Chondrocyte (in vitro differentiated cells): Measurements from ENCODE around the gene SNTG2. TPM values are rescaled to one million over a fixed set of nuclear protein-coding genes. Genes with fewer than 3 reads are reported as not detected.

Source experiments
- DNase-seq: peaks from one replicate; pipeline ENCODE4 v3.0.0; 2021; ENCODE audit warnings: mixed read lengths, low spot score
- H3K27ac Mint-ChIP-seq: one replicate; pipeline ENCODE4 v1.8.0; 2021; ENCODE audit warnings: mild to moderate bottlenecking, moderate library complexity, mixed read lengths; ENCODE audit not compliant: unreplicated experiment
- H3K27me3 Mint-ChIP-seq: 2 replicates; pipeline ENCODE4 v1.8.0; 2021; ENCODE audit warnings: low read depth, mixed read lengths
- H3K36me3 Mint-ChIP-seq: 2 replicates; pipeline ENCODE4 v1.8.0; 2021; ENCODE audit warnings: low read depth, mixed read lengths
- H3K4me1 Mint-ChIP-seq: 2 replicates; pipeline ENCODE4 v1.8.0; 2021; ENCODE audit warnings: low read depth, mild to moderate bottlenecking, mixed read lengths
- H3K4me3 Mint-ChIP-seq: one replicate; pipeline ENCODE4 v1.8.0; 2021; ENCODE audit warnings: mild to moderate bottlenecking, moderate library complexity, mixed read lengths; ENCODE audit not compliant: unreplicated experiment
- H3K9me3 Mint-ChIP-seq: 2 replicates; pipeline ENCODE4 v1.8.0; 2021; ENCODE audit warnings: low read depth, mixed read lengths
- total RNA-seq: library from RNA; stranded (reverse); gene quantifications from 3 replicates; pipeline ENCODE4 v1.2.1, GENCODE V29; 2021
- TF ChIP-seq, protein P1 (sequence below): fragments of 200-600 bp; sonication (generic); IDR thresholded peaks from 2 replicates; pipeline ENCODE4 v1.5.0; 2021; ENCODE audit warnings: antibody characterized with exemption, mild to moderate bottlenecking, moderate library complexity

Gene SNTG2
- total RNA-seq, 1 donor from 2014 or later = not detected

- TF ChIP-seq, protein P1, sequence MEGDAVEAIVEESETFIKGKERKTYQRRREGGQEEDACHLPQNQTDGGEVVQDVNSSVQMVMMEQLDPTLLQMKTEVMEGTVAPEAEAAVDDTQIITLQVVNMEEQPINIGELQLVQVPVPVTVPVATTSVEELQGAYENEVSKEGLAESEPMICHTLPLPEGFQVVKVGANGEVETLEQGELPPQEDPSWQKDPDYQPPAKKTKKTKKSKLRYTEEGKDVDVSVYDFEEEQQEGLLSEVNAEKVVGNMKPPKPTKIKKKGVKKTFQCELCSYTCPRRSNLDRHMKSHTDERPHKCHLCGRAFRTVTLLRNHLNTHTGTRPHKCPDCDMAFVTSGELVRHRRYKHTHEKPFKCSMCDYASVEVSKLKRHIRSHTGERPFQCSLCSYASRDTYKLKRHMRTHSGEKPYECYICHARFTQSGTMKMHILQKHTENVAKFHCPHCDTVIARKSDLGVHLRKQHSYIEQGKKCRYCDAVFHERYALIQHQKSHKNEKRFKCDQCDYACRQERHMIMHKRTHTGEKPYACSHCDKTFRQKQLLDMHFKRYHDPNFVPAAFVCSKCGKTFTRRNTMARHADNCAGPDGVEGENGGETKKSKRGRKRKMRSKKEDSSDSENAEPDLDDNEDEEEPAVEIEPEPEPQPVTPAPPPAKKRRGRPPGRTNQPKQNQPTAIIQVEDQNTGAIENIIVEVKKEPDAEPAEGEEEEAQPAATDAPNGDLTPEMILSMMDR = no peak
- no peak overlapping the region for H3K4me3 Mint-ChIP-seq
- H3K9me3 Mint-ChIP-seq = no peaks in the 10 kb centered on the region
- H3K4me1 Mint-ChIP-seq = peaks cover 7% of the 10 kb centered on the region
- DNase-seq = no peak
- no peaks in the 10 kb centered on the region for H3K36me3 Mint-ChIP-seq
- no peak overlapping the region for H3K27ac Mint-ChIP-seq
- peaks cover 7% of the 10 kb centered on the region for H3K27me3 Mint-ChIP-seq
These were observed 61.3 kb downstream of the SNTG2 start for GRCh38 chr2:1011985-1012384.

DNA sequence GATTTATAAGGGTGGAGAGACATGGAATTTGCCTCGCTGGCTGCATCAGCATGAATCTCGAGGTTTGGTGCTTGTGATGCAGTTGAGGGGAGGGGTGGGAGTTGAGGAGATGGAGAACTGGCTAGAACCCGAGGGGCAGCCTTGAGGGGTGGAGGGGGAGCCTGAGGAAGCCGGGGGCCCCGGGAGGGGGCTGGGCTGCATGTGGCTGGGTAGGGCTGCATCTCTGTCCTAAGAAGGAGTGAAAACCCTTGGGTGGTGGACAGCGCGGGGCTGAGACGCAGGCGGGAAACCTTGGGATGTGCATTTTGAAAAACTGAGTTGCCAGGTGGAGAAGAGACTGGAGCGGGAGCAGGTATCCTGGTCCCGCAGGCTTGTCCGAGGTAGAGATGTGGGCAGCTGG is 64.2 kb downstream of the SNTG2 start:
- TF ChIP-seq, protein P1 = no peak
- H3K27me3 Mint-ChIP-seq = peaks cover 5% of the 10 kb centered on the region
- H3K36me3 Mint-ChIP-seq = no peaks in the 10 kb centered on the region
- H3K9me3 Mint-ChIP-seq = no peaks in the 10 kb centered on the region
- H3K4me1 Mint-ChIP-seq = peaks cover 7% of the 10 kb centered on the region
- no peak overlapping the region for H3K4me3 Mint-ChIP-seq
- no peak for DNase-seq
- no peak overlapping the region for H3K27ac Mint-ChIP-seq

DNA sequence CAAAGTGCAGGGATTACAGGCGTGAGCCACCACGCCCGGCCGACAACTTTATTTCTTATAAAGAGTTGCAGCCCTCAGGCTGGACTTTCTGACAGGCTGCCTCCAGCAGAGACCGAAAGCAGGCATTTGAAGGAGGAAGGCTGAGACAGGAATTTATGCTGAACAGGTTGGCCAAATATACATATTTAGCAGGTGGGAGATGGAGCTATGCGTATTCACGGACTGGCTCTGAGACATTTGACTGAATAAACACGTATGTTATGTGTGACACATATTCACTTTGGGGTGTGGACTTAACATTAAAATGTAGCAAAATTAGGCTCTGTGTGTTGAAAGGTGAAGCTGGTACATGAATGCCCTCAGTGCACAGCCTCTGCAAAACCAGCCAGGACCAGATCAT is 65.9 kb downstream of the SNTG2 start:
- Mint-ChIP-seq H3K27ac (no peak overlapping the region), H3K27me3 (peaks cover 5% of the 10 kb centered on the region), H3K36me3 (no peaks in the 10 kb centered on the region), H3K4me1 (no peaks in the 10 kb centered on the region), H3K9me3 (no peaks in the 10 kb centered on the region), H3K4me3 (no peak overlapping the region)
- TF ChIP-seq, protein P1 = no peak
- DNase-seq = no peak

DNA sequence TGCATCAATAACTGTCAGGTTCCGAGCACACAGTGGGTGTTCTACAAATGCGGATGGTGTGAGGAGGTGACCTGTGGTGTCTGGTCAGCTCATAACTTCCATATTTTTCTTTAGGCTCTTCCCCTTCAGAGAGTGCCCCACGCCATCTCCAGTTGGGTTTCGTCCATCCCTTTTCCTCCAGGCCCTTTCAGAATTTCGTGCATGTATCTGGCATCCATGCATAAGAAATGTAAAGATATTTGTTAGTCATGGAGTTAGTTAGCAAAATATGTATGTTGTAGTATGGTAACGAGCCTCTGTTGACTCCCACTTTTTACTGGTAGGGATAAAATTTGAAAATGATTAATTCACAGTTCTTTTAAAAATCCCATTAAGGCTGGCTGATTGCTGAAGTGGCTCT is 67.2 kb downstream of the SNTG2 start:
- Mint-ChIP-seq H3K36me3 (no peaks in the 10 kb centered on the region), H3K27ac (no peak overlapping the region), H3K4me1 (no peaks in the 10 kb centered on the region), H3K27me3 (peaks cover 5% of the 10 kb centered on the region), H3K9me3 (no peaks in the 10 kb centered on the region), H3K4me3 (no peak overlapping the region)
- TF ChIP-seq, protein P1 = no peak
- DNase-seq = no peak

DNA sequence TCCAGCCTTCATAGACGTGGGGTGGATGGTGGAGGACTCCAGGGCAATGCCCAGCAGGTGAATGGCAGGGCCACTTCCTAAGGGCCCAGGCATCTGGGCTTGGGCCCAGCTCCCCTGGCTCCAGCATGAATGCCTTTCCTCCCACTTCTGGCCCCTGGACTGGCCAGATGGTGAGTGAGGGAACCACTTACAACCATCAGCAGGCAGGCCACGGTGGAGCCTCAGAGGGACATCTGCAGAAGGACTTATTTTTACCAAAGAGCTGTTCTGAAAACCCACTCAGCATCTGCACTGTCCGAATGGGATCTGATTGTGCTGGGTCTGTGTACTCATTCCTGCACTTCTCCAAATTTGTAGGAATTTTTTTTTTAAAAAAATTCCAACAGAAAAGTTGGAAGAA is 69.6 kb downstream of the SNTG2 start:
- Mint-ChIP-seq H3K4me3 (no peak overlapping the region), H3K36me3 (no peaks in the 10 kb centered on the region), H3K27me3 (no peaks in the 10 kb centered on the region), H3K4me1 (peaks cover 5% of the 10 kb centered on the region), H3K27ac (no peak overlapping the region), H3K9me3 (no peaks in the 10 kb centered on the region)
- TF ChIP-seq, protein P1 = no peak
- DNase-seq = no peak
